GM18861 (cell line): ENCODE results near the gene TBC1D22B.
"Not testable (repeated sequence)": the region's sequence is repeated elsewhere in the genome, so short reads cannot be mapped to it uniquely, and the experiment has no call there.

Experiments
- ATAC-seq: cut with Tn5 transposase; IDR thresholded peaks from one replicate; pipeline ENCODE4 v1.9.1; 2021; ENCODE audit not compliant: unreplicated experiment

Gene TBC1D22B

DNA sequence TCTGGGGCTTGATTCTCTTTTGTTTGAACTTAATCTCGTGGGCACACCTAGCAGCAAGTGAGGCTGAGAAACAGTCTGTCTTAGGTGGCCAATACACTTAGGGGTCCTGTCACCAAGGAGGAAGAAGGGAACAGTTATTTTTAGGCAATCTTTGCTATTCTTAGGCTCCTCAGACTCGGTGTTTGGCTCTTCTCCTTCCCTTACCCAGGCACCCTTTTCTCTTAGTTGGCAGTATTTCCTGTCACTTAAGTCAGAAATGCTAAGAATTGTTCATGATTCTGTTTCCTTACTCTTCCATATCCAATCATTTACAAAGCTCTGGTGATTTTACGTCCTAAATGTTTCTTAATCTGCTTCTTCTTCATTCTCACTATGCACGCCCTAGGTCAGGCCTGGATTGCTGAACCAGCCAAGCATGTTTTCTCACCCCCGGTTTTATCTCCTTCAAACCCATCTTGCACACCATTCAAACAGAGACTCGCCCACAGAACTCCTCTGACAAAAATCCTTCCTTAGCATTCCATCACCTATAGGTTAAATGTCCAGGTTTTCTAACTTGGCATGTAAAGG, 45.6 kb downstream of the TBC1D22B start:
- ATAC-seq, result no peak

GRCh38 chr6:37303891-37304503, 46.4 kb downstream of the TBC1D22B start:
- ATAC-seq, result no peak

DNA sequence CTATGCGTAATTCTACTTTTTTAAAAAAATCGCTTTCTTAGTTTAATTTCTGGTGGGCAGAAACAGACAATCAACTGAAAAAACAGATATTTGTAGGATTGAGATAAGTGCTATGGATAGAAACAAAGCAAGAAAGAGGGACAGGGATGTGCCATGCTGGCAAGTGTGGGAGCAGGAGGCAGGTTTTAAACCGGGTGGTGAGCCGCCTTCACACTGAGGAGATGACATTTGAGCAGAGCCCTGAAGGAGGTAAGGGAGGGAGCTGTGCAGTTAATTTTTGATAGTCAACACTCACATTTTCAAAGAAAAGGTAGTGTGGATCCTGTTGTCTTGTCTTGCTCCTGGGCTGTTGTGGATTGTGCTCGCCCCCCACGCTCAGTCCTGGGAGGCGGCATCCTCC, 47.2 kb downstream of the TBC1D22B start:
- ATAC-seq, result no peak

DNA sequence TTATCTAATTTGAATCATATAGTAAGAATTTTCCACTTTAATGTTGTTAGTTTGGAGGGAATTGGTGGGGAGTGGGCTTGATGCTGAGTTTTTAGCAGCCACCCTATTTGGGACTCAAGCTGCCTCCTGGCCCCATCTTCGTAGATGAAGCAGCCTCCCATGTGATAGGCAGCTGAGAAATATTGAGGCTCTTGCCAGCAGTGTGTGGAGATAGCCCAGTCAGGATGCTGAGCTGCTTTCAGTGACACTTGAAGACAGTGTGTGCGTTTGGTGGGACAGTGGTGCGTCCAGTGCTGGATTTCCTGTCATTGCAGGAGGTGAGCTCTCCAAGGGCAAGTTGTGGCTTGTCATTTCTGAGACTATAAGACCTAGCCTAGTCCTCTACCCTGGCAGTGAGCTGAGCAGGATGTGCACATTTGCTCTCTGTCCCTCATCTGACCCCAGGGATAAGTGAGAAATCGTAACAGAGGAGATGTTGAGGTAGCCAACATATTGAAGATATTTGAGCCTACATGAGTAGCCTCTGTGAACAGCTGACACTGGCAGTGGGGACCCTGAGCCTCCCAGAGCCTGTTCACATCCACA, 48.4 kb downstream of the TBC1D22B start:
- ATAC-seq, result no peak

DNA sequence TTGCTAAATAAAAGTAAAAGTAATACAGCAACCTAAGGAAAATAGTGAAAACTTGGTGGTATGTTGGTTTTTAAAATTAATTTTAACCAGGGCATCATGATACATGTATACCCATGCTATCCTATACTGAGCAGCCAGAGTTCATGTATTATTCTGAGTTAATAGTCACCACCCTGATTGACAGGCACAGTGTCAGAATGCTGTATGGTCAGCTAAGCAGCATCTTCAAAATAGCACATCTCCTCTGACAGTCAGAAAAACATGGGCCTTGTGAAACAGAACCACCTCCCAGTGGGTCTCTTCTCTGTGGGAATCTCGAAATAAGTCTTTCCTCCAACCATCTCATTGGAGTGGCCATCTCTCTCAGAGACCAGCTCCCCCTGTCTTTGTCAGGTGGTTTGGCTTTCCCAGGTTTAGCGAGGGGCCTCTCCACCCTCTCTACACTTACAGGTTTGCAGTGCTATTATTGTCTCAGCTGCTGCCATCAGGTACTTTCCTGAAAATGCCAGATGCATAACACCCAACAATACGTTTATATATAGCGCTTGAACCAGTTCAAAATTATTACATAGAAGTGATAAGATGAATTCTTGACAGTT, 49.2 kb downstream of the TBC1D22B start:
- ATAC-seq, result no peak

DNA sequence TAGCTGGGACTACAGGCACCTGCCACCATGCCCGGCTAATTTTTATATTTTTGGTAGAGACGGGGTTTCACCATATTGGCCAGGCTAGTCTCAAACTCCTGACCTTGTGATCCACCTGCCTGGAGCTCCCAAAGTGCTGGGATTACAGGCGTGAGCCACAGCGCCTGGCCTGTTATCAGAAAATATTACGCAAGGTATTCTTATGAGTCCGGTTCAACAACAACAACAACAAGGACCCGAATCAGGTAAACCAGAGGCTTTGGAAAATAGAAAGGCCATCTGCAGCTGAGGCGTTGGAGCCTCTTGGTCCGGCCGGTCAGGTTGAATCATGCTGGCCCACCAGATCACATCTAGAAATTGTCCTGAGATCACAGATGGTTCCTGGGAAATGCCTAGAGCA, 49.9 kb downstream of the TBC1D22B start:
- not testable (repeated sequence) for ATAC-seq

GRCh38 chr6:37308069-37308815, 50.7 kb downstream of the TBC1D22B start:
- ATAC-seq, result no peak

DNA sequence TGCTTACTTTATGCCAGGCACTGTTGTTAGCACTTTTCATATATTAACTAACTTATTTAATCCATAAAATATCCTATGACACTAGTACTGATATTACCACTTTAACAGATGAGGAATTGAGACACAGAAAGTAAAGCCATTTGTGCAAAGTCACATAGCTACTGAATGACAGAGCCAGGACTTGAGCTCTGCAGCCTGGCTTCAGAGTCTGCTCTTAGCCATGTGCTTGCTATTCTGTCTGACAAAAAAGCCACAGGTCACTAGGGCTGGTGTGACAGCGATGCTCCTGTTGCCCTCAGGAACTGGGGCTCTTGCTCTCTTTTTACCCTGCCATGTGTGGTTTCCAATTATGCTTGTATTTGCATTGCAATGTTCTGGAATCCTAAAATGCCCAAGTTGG, 51.5 kb downstream of the TBC1D22B start:
- ATAC-seq, result no peak

GRCh38 chr6:37309692-37310091, 52.1 kb downstream of the TBC1D22B start:
- ATAC-seq, result no peak

DNA sequence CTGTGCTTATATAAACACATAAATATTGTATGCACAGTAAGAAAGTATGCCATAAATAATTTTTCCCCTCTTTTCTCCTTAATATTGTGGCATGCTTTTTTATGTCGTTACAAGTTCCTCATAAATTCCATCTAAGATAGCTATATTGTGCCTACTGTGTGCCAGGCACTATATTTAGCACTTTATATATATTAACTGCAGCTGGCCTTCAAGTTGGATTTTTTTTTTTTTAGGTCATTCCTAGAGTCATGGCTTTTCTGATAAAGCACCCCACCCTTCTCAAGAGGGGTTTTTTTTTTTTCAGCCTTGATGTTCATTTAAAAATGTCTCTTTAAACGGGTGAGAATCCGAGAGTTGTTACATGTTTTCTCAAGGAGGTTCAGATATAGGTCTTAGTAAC, 53.4 kb downstream of the TBC1D22B start:
- ATAC-seq, result no peak

GRCh38 chr6:37311741-37312473, 54.3 kb downstream of the TBC1D22B start:
- ATAC-seq, result no peak

DNA sequence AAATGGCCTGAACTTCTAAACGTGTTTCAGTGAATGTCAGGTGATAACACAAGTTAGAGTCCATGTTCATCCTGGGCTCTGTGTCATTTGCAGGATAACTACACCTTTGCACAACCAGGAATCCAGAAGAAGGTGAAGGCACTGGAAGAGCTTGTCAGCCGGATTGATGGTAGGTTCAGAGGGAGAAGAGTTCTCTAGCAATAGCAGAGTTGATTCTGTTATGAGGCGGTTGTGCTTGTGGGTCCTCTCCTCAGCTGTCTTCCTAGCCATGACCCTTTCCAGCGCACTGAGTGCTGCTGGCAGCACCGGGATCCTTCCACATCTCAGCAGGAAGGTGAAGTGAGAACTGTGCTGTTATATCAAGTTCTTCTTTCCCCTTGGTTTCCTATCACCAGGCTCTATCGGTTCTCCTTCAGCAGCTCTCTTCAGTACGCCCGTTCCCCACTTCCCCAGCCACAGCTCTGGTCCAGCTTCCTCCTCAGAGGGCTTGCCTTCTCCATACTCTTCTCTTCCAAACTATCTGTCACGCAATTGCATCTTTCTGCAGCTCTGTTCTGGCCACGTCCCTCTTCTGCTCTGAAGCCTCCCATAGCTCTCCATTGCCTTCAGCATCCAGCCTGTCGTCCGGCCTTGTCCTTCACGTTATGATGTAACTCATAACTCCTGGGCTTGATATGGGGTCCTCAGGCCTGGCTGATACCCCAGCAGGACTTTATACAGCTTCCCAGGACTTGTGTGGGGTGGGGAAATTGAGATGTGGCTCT, 56.3 kb downstream of the TBC1D22B start:
- no peak for ATAC-seq

DNA sequence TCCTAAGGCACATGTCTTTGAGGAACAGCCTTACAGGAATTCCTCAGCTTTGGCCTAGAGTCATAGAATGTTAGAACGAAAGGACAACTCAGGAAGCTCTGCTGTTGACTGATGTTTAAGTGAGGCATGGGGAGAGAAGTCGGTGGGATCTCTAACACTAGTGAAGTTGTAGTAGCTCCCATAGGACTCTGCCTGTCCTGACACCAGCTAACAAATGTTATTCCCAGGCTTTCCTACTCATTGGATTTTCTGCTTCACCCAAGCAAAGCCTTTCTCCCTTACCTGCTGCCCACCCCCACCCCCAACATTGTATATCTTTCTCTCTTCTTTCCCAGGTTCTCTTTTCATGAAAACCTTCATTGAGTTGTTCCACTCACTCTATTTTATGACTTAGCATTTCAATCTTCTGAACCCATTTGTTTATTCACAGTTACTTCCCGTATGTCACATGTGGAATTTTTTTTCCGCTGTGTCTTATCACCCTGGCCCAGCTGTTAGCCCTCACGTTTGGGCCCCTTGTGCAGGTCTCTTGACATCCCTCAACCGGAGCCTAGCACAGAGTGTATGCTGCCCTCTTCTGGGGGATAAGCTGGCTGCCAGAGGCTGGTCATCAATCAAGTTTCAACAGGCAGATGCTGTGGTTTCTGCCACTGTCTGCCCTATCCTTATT, 57.0 kb downstream of the TBC1D22B start:
- no peak for ATAC-seq

- no peak for ATAC-seq
These were observed 57.6 kb downstream of the TBC1D22B start for GRCh38 chr6:37315157-37315515.

- no peak for ATAC-seq
These were observed 58.5 kb downstream of the TBC1D22B start for GRCh38 chr6:37316071-37316470.

DNA sequence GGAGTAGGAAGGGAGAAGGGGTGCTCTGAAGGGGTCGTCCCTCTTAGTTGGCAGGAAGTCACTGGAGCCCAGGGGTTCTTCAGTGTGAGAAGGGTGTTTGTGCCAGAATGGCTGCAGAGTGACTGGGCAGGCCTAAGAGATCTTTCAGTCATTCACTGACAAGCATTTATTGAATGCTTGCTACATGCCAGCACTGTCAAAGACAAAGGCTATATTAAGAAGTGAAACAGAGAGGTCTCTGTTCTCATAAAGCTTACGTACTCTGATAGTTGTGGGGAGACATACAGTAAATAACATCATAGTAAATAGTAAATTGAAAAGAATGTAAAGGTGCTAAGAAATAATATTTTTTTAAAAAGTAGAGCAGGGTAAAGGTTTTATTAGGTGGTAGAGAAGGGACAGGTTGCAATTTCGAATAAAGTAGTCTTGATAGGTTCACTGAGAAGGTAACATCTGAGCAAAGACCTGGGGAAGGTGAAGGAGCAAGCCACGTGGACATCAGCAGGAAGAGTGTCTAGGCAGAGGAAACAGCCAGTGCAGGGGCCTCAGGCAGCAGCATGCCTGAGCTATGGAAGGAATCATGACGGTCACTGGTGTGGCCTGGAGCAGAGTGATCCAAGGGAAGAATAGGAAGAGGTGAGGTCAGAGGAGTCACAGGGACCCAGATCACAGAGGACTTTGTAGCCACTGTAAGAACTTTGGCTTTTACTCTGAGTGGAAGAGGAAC, 59.9 kb downstream of the TBC1D22B start:
- no peak for ATAC-seq

- no peak for ATAC-seq
These were observed 61.6 kb downstream of the TBC1D22B start for GRCh38 chr6:37319156-37319555.

DNA sequence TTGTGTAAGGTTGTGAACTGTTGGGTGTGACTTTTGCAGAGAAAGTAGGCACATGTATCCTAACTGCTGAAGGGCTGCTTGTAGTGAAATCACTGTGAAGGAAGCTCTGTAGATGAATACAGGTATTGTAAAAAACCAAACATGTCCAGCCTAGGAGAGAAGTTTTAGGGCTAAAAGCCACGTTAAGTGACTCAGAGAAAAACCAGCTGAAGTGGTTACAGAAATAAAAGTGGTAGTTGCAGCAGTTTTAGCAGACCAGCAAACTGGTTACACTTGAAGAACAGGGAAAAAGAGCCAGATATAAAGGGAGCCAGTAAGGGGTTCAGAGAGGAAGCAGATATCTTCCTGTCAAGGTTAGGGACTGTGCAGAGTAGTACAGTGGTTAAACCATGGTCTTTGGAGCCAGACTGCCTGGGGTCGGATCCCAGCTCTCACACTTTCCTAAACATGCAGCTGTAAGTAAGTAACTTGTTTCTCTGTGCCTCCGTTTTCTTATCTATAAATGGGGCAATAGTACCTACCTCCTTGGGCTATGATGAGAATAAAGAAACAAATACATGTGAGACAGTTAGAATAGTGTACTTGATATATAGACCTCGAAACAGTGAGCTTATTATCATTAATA, 62.4 kb downstream of the TBC1D22B start:
- ATAC-seq, result no peak

DNA sequence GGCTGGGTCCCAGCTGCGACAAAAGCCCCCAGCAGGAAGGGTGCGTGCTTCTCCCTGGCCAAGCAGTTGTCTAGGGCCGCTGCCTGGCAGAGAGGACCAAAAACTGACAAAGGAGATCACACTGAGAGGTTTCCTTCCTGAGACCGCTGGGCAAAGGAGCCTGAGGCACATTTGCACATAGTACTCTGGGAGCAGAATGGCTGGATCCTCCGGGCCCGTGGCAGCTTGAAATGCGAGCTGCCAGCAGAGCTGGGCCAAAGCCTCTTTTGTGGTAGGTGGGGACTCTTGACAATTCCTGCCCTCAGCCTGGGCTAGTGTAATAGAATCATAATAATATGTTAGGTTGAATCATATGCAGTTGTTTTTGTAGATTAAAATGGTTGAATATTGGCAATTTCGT, 63.1 kb downstream of the TBC1D22B start:
- no peak for ATAC-seq
